Measurements from ENCODE around the gene AEBP2. TPM values are rescaled to one million over a fixed set of nuclear protein-coding genes. Genes with fewer than 3 reads are reported as not detected.

AEBP2 gene
- total and polyA plus RNA-seq, 2 of the 8 experiments (the other 6 are each of a cell fraction or from before 2014, with no cell fraction given) = 13.6 to 61.4 TPM

- TF ChIP-seq MAFK (IDR thresholded peaks at IDR 0.05; ENCODE audit: low read depth, low read length) (no peak), EP300 (IDR thresholded peaks at IDR 0.05; ENCODE audit: borderline replicate concordance in 1 of 2, low read depth in 2 of 2, low read length in 2 of 2) (no peak)
These were observed 94.3 kb downstream of the AEBP2 start (continued) for GRCh38 chr12:19533567-19533966.

Data from H1 (cell line).